GM12878 (cell line): Measurements from ENCODE around the gene JHY. TPM values are rescaled to one million over a fixed set of nuclear protein-coding genes. Genes with fewer than 3 reads are reported as not detected.

ENCODE experiments used
- ATAC-seq: fragments of 200-7000 bp; cut with Tn5 transposase; 3 replicates; pipeline ENCODE4 v1.9.1; 2020; ENCODE audit warnings: mild to moderate bottlenecking, moderate library complexity
- BruUV-seq: library from RNA; stranded (reverse); fragments of 400-500 nt; replicated peaks from 2 replicates; lab custom pipeline; 2021; lab: Mats Ljungman, UMichigan
- CTCF ChIA-PET: fragments of 300-600 bp; sonication (Branson Sonifier 250); formaldehyde crosslinking; extraction: SDS; loops from one replicate; lab custom pipeline; 2021; ENCODE audit warnings: inconsistent platforms; lab: Yijun Ruan, JAX
- POLR2A ChIA-PET: fragments of 350-600 bp; formaldehyde crosslinking; extraction: SDS; loops from one replicate; lab custom pipeline; 2021; ENCODE audit warnings: inconsistent platforms; lab: Charles Lee
- RAD21 ChIA-PET: fragments of 300-600 bp; sonication (Branson Sonifier 250); formaldehyde crosslinking; loops from one replicate; lab custom pipeline; 2023; ENCODE audit warnings: antibody characterized with exemption; ENCODE audit not compliant: unreplicated experiment; lab: Charles Lee
- SMC1A ChIA-PET: fragments of 300-600 bp; sonication (Branson Sonifier 250); formaldehyde crosslinking; loops from one replicate; lab custom pipeline; 2023; ENCODE audit not compliant: unreplicated experiment, uncharacterized antibody; lab: Charles Lee
- DNase-seq: peaks from one replicate; pipeline ENCODE4 v3.0.0-alpha.2; 2011; ENCODE audit warnings: low read depth, low spot score
- FAIRE-seq: peaks from 3 replicates; lab custom pipeline; 2011; peaks lifted over from hg19 to GRCh38; lab: Jason Lieb, UNC
- H2AFZ ChIP-seq: 2 replicates; pipeline ENCODE4 v1.6.0; 2011; ENCODE audit warnings: low read depth, low read length, control low read depth; ENCODE audit not compliant: control insufficient read depth
- H3K27ac ChIP-seq: 2 replicates; pipeline ENCODE4 v1.5.1; 2011; ENCODE audit warnings: control low read depth; ENCODE audit not compliant: control insufficient read depth, insufficient read depth
- H3K27me3 ChIP-seq, 2 experiments: replicated peaks in 1 of 2; 2 replicates each; pipeline versions ENCODE4 v1.6.0 to v1.6.1; 2011; ENCODE audit warnings: low read length in 1 of 2; ENCODE audit not compliant: control insufficient read depth in 2 of 2, insufficient read depth in 2 of 2
- H3K36me3 ChIP-seq, 2 experiments: 2 replicates each; pipeline ENCODE4 v1.5.1; 2011; ENCODE audit warnings: low read length in 1 of 2; ENCODE audit not compliant: control insufficient read depth in 2 of 2, insufficient read depth in 2 of 2
- H3K4me1 ChIP-seq: 2 replicates; pipeline ENCODE4 v1.6.1; 2011; ENCODE audit warnings: mild to moderate bottlenecking, low read length, moderate library complexity, mixed read lengths; ENCODE audit not compliant: control insufficient read depth, insufficient read depth
- H3K4me2 ChIP-seq: 2 replicates; pipeline ENCODE4 v1.6.0; 2011; ENCODE audit warnings: control low read depth; ENCODE audit not compliant: control insufficient read depth, insufficient read depth
- H3K4me3 ChIP-seq: fragments of 200-600 bp; sonication (generic); 2 replicates; pipeline ENCODE4 v1.5.1; 2016
- H3K79me2 ChIP-seq: 2 replicates; pipeline ENCODE4 v1.6.0; 2011; ENCODE audit warnings: low read length; ENCODE audit not compliant: control insufficient read depth, insufficient read depth
- H3K9ac ChIP-seq: 2 replicates; pipeline ENCODE4 v1.8.0; 2011; ENCODE audit warnings: low read length, control low read depth, mixed read lengths; ENCODE audit not compliant: control insufficient read depth, insufficient read depth
- H3K9me3 ChIP-seq: replicated peaks from 3 replicates; pipeline ENCODE4 v1.5.1; 2011; ENCODE audit warnings: mild to moderate bottlenecking, low read length; ENCODE audit not compliant: control insufficient read depth, insufficient read depth
- H4K20me1 ChIP-seq: 2 replicates; pipeline ENCODE4 v1.6.0; 2011; ENCODE audit not compliant: control insufficient read depth, insufficient read depth
- ATF7 ChIP-seq: fragments of 450-650 bp; IDR thresholded peaks from 2 replicates; pipeline ENCODE4 v1.6.1; 2016; ENCODE audit warnings: low read depth, mild to moderate bottlenecking
- BCLAF1 ChIP-seq: fragments of 450-650 bp; IDR thresholded peaks from 2 replicates; pipeline ENCODE4 v1.6.1; 2017; ENCODE audit warnings: antibody characterized with exemption, mild to moderate bottlenecking, moderate library complexity
- BMI1 ChIP-seq: fragments of 450-650 bp; IDR thresholded peaks from 2 replicates; pipeline ENCODE4 v1.6.1; 2016; ENCODE audit warnings: mild to moderate bottlenecking, moderate library complexity, borderline replicate concordance
- CBX5 ChIP-seq: sonication (generic); IDR thresholded peaks from 2 replicates; pipeline ENCODE4 v1.6.1; 2016; ENCODE audit warnings: low read depth, moderate library complexity, mild to moderate bottlenecking, inconsistent platforms
- FOXM1 ChIP-seq: IDR thresholded peaks from 2 replicates; pipeline ENCODE4 v1.6.1; 2012; ENCODE audit warnings: low read depth, mild to moderate bottlenecking, inconsistent platforms, low read length, moderate library complexity
- KLF5 ChIP-seq: fragments of 450-650 bp; IDR thresholded peaks from 2 replicates; pipeline ENCODE4 v1.6.1; 2014; ENCODE audit warnings: mild to moderate bottlenecking; ENCODE audit not compliant: partially characterized antibody
- MEF2B ChIP-seq: fragments of 450-650 bp; IDR thresholded peaks from 2 replicates; pipeline ENCODE4 v1.6.1; 2018; ENCODE audit warnings: mild to moderate bottlenecking, moderate library complexity; ENCODE audit not compliant: partially characterized antibody, poor library complexity, severe bottlenecking
- NBN ChIP-seq: fragments of 450-650 bp; IDR thresholded peaks from 2 replicates; pipeline ENCODE4 v1.6.1; 2016
- PAX8 ChIP-seq: fragments of 450-650 bp; IDR thresholded peaks from 2 replicates; pipeline ENCODE4 v1.6.1; 2017; ENCODE audit warnings: mild to moderate bottlenecking, moderate library complexity
- RAD51 ChIP-seq: fragments of 450-650 bp; IDR thresholded peaks from 2 replicates; pipeline ENCODE4 v1.6.1; 2016; ENCODE audit warnings: moderate library complexity, mild to moderate bottlenecking, inconsistent platforms
- RB1 ChIP-seq: fragments of 450-650 bp; formaldehyde crosslinking; IDR thresholded peaks from 2 replicates; pipeline ENCODE4 v1.6.1; 2017; ENCODE audit warnings: mild to moderate bottlenecking, borderline replicate concordance
- RUNX3 ChIP-seq: IDR thresholded peaks from 2 replicates; pipeline ENCODE4 v1.6.1; 2012; ENCODE audit warnings: low read length, inconsistent platforms
- SPI1 ChIP-seq: IDR thresholded peaks from 2 replicates; pipeline ENCODE4 v1.6.1; 2011; ENCODE audit warnings: low read depth, mild to moderate bottlenecking, low read length, moderate library complexity, borderline replicate concordance; ENCODE audit not compliant: insufficient read depth
- WGBS: methylation state at CpG from one replicate; pipeline ENCODE4 v1.1.6; 2016; ENCODE audit warnings: low lambda C conversion rate; ENCODE audit not compliant: insufficient replicate concordance, insufficient coverage; ENCODE audit errors: missing lambda C conversion rate; 5-methylcytosine and 5-hydroxymethylcytosine counted together
- in situ Hi-C: fragments of 300-500 bp; cut with MboI; formaldehyde crosslinking; loops from 9 replicates; pipeline ENCODE4 v1.14.3; 2018; ENCODE audit warnings: mixed read lengths
- intact Hi-C: fragments of 100-400 bp; cut with micrococcal nuclease; formaldehyde crosslinking; loops from one replicate; pipeline ENCODE4 v1.14.2; 2022; ENCODE audit not compliant: unreplicated experiment
- polyA plus RNA-seq, 11 experiments: library from polyadenylated mRNA; depleted of rRNA in 4 of 11; unstranded in 6 of 11; stranded (reverse) in 5 of 11; fragments of >200 nt; fragmentation: Nextera tagmentation in 4 of 11; fragmentation: Illumina TruSeq in 1 of 11; extraction: Ambion mirVana in 4 of 11; extraction: Trizol in 1 of 11; gene quantifications; 1 replicate in 1 of 11; 2 replicates in 10 of 11; pipeline versions ENCODE4 v1.2.1 to v1.2.3, GENCODE V29; 2011 to 2016; ENCODE audit warnings: inconsistent platforms in 2 of 11, missing spikeins in 2 of 11, low read depth in 1 of 11
- total RNA-seq, 4 experiments: library from RNA; depleted of rRNA in 3 of 4; stranded (reverse); fragments of >200 nt in 3 of 4; fragmentation: Illumina TruSeq in 1 of 4; extraction: Trizol in 1 of 4; gene quantifications; 2 replicates each; pipeline versions ENCODE4 v1.2.1 to v1.2.3, GENCODE V29; 2013 to 2021

JHY gene
- total and polyA plus RNA-seq, 10 of the 15 experiments (the other 5 are each of a cell fraction or from before 2014, with no cell fraction given): 0.90 to 7.1 (median 5.5) TPM

GRCh38 chr11:122874991-122875390 is 7.6 kb upstream of the JHY start (continued):
- no peak for TF ChIP-seq PAX8
- TF ChIP-seq RUNX3: peak; percentile 31; the same call in 1 of the 2 replicates
- no peak for TF ChIP-seq BCLAF1
- TF ChIP-seq RB1: no peak; the same call in 1 of the 2 replicates
- TF ChIP-seq BMI1: no peak
- TF ChIP-seq MEF2B: peak; percentile 93
- peak; percentile 39; the same call in 1 of the 2 replicates for TF ChIP-seq FOXM1
- 0 out of 2 replicates have a peak, but pooled peaks have one; percentile 14 for TF ChIP-seq NBN
- peak; percentile 47; the same call in 1 of the 2 replicates for TF ChIP-seq ATF7
- no peak for TF ChIP-seq SPI1
- no peak for TF ChIP-seq CBX5

GRCh38 chr11:122877732-122878131 is 4.8 kb upstream of the JHY start:
- Histone ChIP-seq H3K4me3 (no peak overlapping the region), H3K4me2 (0 out of 2 replicates have a peak overlapping the region, but pooled peaks have one; percentile 25), H3K27me3 (no peaks in the 10 kb centered on the region), H3K4me1 (peaks cover 3% of the 10 kb centered on the region; the same call in 1 of the 2 replicates), H4K20me1 (no peaks in the 10 kb centered on the region), H2AFZ (no peak overlapping the region; the same call in 1 of the 2 replicates), H3K9me3 (no peaks in the 10 kb centered on the region), H3K27ac (no peak overlapping the region), H3K36me3 (no peaks in the 10 kb centered on the region; a peak in 1 of 4 replicates), H3K79me2 (no peaks in the 10 kb centered on the region), H3K9ac (no peak overlapping the region)
- ChIA-PET SMC1A (interaction anchor here (1.5 to 22.1 kb wide), 3 partner anchors 17 to 144 kb away, joined by 5 to 466 read pairs (median 74); no protein-coding TSS in a partner anchor), CTCF (interaction anchor here (1.4 to 31.9 kb wide), 4 partner anchors 9 to 144 kb away, joined by 3 to 869 read pairs (median 188); no protein-coding TSS in a partner anchor), POLR2A (interaction anchor here (0.6 to 1.5 kb wide), 5 partner anchors 9 to 864 kb away, joined by 5 to 10 read pairs (median 8); partner anchors contain the start of gene ZNF202), RAD21 (interaction anchor here (1.2 to 5.4 kb wide), 6 partner anchors 13 to 34 kb away, joined by 3 to 48 read pairs (median 16); no protein-coding TSS in a partner anchor)
- WGBS: 21% methylated on average over 5 of the region's 5 CpGs
- intact Hi-C loops (no loop called here), in situ Hi-C loops (no loop called here)
- ATAC-seq: no peak
- DNase-seq: no peak
- BruUV-seq: no TSS peak
- FAIRE-seq: no peak
- TF ChIP-seq RAD51 (peak; percentile 61), BCLAF1 (no peak), KLF5 (no peak)
